ENCODE results near the gene CLEC16A. TPM values are rescaled to one million over a fixed set of nuclear protein-coding genes. Genes with fewer than 3 reads are reported as not detected.

CLEC16A gene
- total and polyA plus RNA-seq, 9 of the 15 experiments (the other 6 are each of a cell fraction or from before 2014, with no cell fraction given), result 1.00 to 22.3 (median 10.0) TPM

- Histone ChIP-seq H3K9me3 (replicated peaks; ENCODE audit: control insufficient read depth, insufficient read depth, low read depth, low read length) (no peaks in the 10 kb centered on the region), H3K36me3 (ENCODE audit: control insufficient read depth, insufficient read depth, low read length) (peaks cover 56% of the 10 kb centered on the region), H3K9ac (ENCODE audit: insufficient read depth in 1 of 2, low read depth in 2 of 2, low read length in 2 of 2) (no peak overlapping the region), H3K4me3 (no peak overlapping the region), H3K27me3 (ENCODE audit: control insufficient read depth in 2 of 2, insufficient read depth in 2 of 2, low read length in 2 of 2) (no peaks in the 10 kb centered on the region), H3K27ac (ENCODE audit: extremely low read depth, low read depth, low read length) (no peak overlapping the region), H3K9me1 (ENCODE audit: control insufficient read depth, insufficient read depth, low read length) (no peaks in the 10 kb centered on the region), H4K20me1 (replicated peaks; ENCODE audit: control insufficient read depth, insufficient read depth, low read length) (peaks cover 3% of the 10 kb centered on the region; the same call in 1 of the 2 replicates), H3K4me1 (replicated peaks in 1 of 2; ENCODE audit: control insufficient read depth in 2 of 2, insufficient read depth in 2 of 2, low read length in 2 of 2) (peaks cover 16 to 18% of the 10 kb centered on the region in 2 experiments; a peak in 4 of 5 replicates), H2AFZ (ENCODE audit: low read depth, low read length) (no peak overlapping the region), H3K79me2 (ENCODE audit: control insufficient read depth, insufficient read depth, low read length) (peaks cover 3% of the 10 kb centered on the region; the same call in 2 of the 3 replicates), H3K4me2 (ENCODE audit: insufficient read depth, low read length) (peak overlapping the region; percentile 51)
- in situ Hi-C loops (cut with MboI) (loop anchor here (5.0 to 25.0 kb wide), 3 partner anchors 396 to 696 kb away; partner anchors contain the start of gene SNN), intact Hi-C loops (cut with micrococcal nuclease) (no loop called here)
- ChIA-PET CTCF (ENCODE audit: low intra/inter-chr PET ratio) (no interaction called here), POLR2A (interaction anchor here (0.7 kb wide), 1 partner anchor 135 kb away, joined by 4 read pairs; no protein-coding TSS in a partner anchor)
- peak in 2 of 4 experiments; percentile 52 to 63 for DNase-seq (ENCODE audit: extremely low read depth in 1 of 4, low spot score in 3 of 4)
- no TSS peak for BruUV-seq (replicated peaks)
- WGBS (ENCODE audit: insufficient coverage, low coverage, missing lambda C conversion rate), result 15% methylated on average over 5 of the region's 5 CpGs
- ATAC-seq, result peak; percentile 80
- FAIRE-seq, result peak; percentile 71
- TF ChIP-seq PML (IDR thresholded peaks at IDR 0.05; ENCODE audit: low read length) (0 out of 2 replicates have a peak, but pooled peaks have one; percentile 35), ZEB2 (IDR thresholded peaks at IDR 0.05) (peak; percentile 23; the same call in 1 of the 2 replicates), NCOR1 (IDR thresholded peaks at IDR 0.05) (peak; percentile 89), CREB1 (IDR thresholded peaks at IDR 0.05) (no peak), CREB1 (CRISPR knock-in tag; IDR thresholded peaks at IDR 0.05) (no peak), LEF1 (IDR thresholded peaks at IDR 0.05) (peak; percentile 67; the same call in 1 of the 2 replicates), ZNF644 (tag; IDR thresholded peaks at IDR 0.05; ENCODE audit: low read depth) (0 out of 2 replicates have a peak, but pooled peaks have one; percentile 37), TCF3 (CRISPR knock-in tag; IDR thresholded peaks at IDR 0.05) (peak; percentile 88), MYNN (IDR thresholded peaks at IDR 0.05) (0 out of 2 replicates have a peak, but pooled peaks have one; percentile 25), MYNN (CRISPR knock-in tag; IDR thresholded peaks at IDR 0.05) (no peak), GATAD2A (IDR thresholded peaks at IDR 0.05) (no peak), ZNF407 (IDR thresholded peaks at IDR 0.05; ENCODE audit: low read depth) (no peak), FOXP4 (CRISPR knock-in tag; IDR thresholded peaks at IDR 0.05; ENCODE audit: borderline replicate concordance) (no peak), NFYB (IDR thresholded peaks at IDR 0.05; ENCODE audit: extremely low read depth, insufficient read length) (no peak), DPF2 (IDR thresholded peaks at IDR 0.05) (peak; percentile 91)
Measured at GRCh38 chr16:10966129-10966528, 21.8 kb downstream of the CLEC16A start.

Measured in K562 (cell line).